Measurements from ENCODE around the gene CNNM4.

The CNNM4 gene

GRCh38 chr2:96852667-96853066 lies 92.0 kb downstream of the CNNM4 start:
- TF ChIP-seq CTCF (IDR thresholded peaks at IDR 0.05; ENCODE audit: insufficient read depth, low read length, poor library complexity, severe bottlenecking), result no peak
- DNase-seq (ENCODE audit: extremely low read depth, insufficient read length), result no peak
- peaks cover 13% of the 10 kb centered on the region for H3K36me3 ChIP-seq (ENCODE audit: control insufficient read depth, insufficient read depth, low read length)
- H3K27me3 ChIP-seq (replicated peaks; ENCODE audit: control insufficient read depth, insufficient read depth, low read length), result no peaks in the 10 kb centered on the region
- no peak overlapping the region for H3K4me3 ChIP-seq (replicated peaks; ENCODE audit: low read depth, low read length)

GRCh38 chr2:96853321-96853720 lies 92.6 kb downstream of the CNNM4 start:
- no peaks in the 10 kb centered on the region for H3K27me3 ChIP-seq (replicated peaks; ENCODE audit: control insufficient read depth, insufficient read depth, low read length)
- TF ChIP-seq CTCF (IDR thresholded peaks at IDR 0.05; ENCODE audit: insufficient read depth, low read length, poor library complexity, severe bottlenecking), result no peak
- no peak for DNase-seq (ENCODE audit: extremely low read depth, insufficient read length)
- H3K4me3 ChIP-seq (replicated peaks; ENCODE audit: low read depth, low read length), result no peak overlapping the region
- H3K36me3 ChIP-seq (ENCODE audit: control insufficient read depth, insufficient read depth, low read length), result peaks cover 10% of the 10 kb centered on the region

GRCh38 chr2:96856776-96857666 lies 96.3 kb downstream of the CNNM4 start:
- no peak for TF ChIP-seq CTCF (IDR thresholded peaks at IDR 0.05; ENCODE audit: insufficient read depth, low read length, poor library complexity, severe bottlenecking)
- no peak for DNase-seq (ENCODE audit: extremely low read depth, insufficient read length)
- Histone ChIP-seq H3K27me3 (replicated peaks; ENCODE audit: control insufficient read depth, insufficient read depth, low read length) (no peaks in the 10 kb centered on the region), H3K36me3 (ENCODE audit: control insufficient read depth, insufficient read depth, low read length) (peaks cover 10% of the 10 kb centered on the region), H3K4me3 (replicated peaks; ENCODE audit: low read depth, low read length) (peak overlapping the region; percentile 86)

GRCh38 chr2:96857667-96858372 lies 97.1 kb downstream of the CNNM4 start, which contains the start of gene ANKRD39:
TSS of gene ANKRD39 (minus strand) at chr2:96858016. CDS start at chr2:96857987, 29 bp downstream.
- Histone ChIP-seq H3K27me3 (replicated peaks; ENCODE audit: control insufficient read depth, insufficient read depth, low read length) (no peaks in the 10 kb centered on the region), H3K36me3 (ENCODE audit: control insufficient read depth, insufficient read depth, low read length) (peaks cover 9% of the 10 kb centered on the region), H3K4me3 (replicated peaks; ENCODE audit: low read depth, low read length) (peak within 1 kb of the TSS; percentile 86)
- DNase-seq (ENCODE audit: extremely low read depth, insufficient read length), result peak; percentile 99
- peak; percentile 76 for TF ChIP-seq CTCF (IDR thresholded peaks at IDR 0.05; ENCODE audit: insufficient read depth, low read length, poor library complexity, severe bottlenecking)

- TF ChIP-seq CTCF (IDR thresholded peaks at IDR 0.05; ENCODE audit: insufficient read depth, low read length, poor library complexity, severe bottlenecking), result no peak
- Histone ChIP-seq H3K4me3 (replicated peaks; ENCODE audit: low read depth, low read length) (no peak overlapping the region), H3K27me3 (replicated peaks; ENCODE audit: control insufficient read depth, insufficient read depth, low read length) (no peaks in the 10 kb centered on the region), H3K36me3 (ENCODE audit: control insufficient read depth, insufficient read depth, low read length) (peaks cover 15% of the 10 kb centered on the region)
- DNase-seq (ENCODE audit: extremely low read depth, insufficient read length), result no peak
Measured at GRCh38 chr2:96859099-96859649, 98.5 kb downstream of the CNNM4 start.

Measured in GM06990 (cell line).